NCI-H1092 (cell line): Measurements from ENCODE around the gene C6orf62.
"Not testable (repeated sequence)": the region's sequence is repeated elsewhere in the genome, so short reads cannot be mapped to it uniquely, and the experiment has no call there.

ENCODE experiments used
- DNase-seq: peaks from one replicate; lab custom pipeline; 2025; lab: John Stamatoyannopoulos, UW

The C6orf62 gene

DNA sequence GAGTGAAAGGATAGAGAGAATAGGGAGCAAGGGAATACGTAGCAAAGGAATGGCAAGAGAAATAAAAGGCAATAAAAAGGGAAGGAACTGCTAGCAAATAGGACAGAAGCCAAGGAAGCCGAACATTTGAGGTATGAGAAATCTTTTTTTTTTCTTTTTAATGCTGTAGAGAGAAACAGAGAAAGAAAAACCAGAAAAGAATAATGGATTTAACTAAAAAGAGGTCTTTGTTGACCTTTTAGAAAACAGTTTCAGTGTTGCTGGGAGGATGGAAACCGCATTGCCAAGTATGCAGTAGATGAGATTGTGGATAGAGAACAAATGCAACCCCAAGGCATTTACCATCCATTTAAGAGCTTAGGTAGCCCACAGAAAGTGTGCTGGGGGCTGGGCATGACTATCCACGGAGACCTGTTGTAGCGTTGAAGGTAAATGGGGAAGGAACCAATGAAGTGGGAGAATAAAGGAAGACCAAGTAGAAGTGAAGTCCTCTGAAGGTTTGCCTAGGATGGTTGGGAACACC is 23.3 kb upstream of the C6orf62 start:
- DNase-seq, result no peak

GRCh38 chr6:24740861-24741260 is 21.9 kb upstream of the C6orf62 start:
- DNase-seq, result no peak

DNA sequence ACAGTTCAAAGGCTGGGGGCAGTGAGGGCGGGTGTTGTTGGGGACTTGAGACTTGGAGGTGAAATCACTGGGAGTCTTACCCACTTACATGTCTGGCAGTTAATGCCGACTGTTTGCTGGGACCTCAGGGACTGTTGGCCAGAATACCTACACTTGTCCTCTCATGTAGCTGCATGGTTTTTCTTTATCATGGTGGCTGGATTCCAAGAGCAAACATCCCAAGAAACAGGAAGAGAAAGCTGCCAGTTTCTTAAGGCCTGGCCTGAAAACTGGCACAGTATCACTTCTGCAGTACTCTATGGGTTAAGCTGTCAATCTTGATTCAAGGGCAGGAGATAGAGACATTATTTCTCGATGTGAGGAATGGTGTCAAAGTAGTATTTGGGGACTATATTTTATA is 19.8 kb upstream of the C6orf62 start:
- no peak for DNase-seq

DNA sequence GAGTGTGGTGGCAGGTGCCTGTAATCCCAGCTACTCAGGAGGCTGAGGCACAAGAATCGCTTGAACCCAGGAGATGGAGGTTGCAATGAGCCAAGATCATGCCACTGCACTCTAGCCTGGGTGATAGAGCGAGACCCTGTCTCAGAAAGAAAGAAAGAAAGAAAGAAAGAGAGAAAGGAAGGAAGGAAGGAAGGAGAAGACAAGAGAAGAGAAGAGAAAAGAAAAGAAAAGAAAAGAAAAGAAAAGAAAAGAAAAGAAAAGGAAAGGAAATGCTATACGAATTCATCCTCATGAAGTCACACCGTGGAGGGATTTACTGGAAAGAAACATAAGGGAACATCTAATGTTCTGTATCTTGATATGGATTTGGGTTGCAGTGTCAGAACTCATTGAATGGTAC is 15.8 kb upstream of the C6orf62 start:
- DNase-seq, result not testable (repeated sequence)

DNA sequence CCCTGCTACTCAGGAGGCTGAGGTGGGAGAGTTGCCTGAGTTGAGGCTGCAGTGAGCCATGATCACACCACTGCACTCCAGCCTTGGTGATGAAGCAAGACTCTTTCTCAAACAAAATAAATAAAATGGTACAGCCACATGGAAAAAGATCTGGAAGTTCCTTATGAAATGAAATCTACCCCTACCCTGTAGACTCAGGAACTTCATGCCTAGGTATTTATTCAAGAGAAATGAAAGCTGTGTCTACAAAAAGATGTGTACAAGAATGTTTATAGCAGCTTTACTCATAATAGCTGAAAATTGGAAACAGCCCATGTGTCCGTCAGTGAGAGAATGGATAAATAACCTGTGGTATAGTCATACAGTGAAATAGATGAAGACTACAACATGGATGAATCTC is 15.2 kb upstream of the C6orf62 start:
- no peak for DNase-seq

- not testable (repeated sequence) for DNase-seq
Measured at GRCh38 chr6:24731456-24732134, 12.6 kb upstream of the C6orf62 start.

DNA sequence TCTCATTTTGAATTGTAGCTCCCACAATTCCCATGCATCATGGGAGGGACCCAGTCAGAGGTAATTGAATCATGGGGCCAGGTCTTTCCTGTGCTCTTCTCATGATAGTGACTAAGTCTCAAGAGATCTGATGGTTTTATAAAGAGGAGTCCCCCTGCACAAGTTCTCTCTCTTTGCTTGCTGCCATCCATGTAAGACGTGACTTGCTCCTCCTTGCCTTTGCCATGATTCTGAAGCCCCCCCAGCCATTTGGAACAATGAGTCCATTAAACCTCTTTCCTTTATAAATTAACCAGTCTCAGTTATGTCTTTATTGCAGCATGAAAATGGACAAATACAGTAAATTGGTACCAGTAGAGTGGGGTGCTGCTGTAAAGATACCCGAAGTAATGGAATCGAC is 11.7 kb upstream of the C6orf62 start:
- DNase-seq, result not testable (repeated sequence)

- DNase-seq, result no peak
Measured at GRCh38 chr6:24723270-24723669, 4.3 kb upstream of the C6orf62 start.

- peak; percentile 74 for DNase-seq
Measured at GRCh38 chr6:24721461-24722215, 2.7 kb upstream of the C6orf62 start.

- peak; percentile 98 for DNase-seq
Measured at GRCh38 chr6:24720604-24721460, 1.9 kb upstream of the C6orf62 start.

DNA sequence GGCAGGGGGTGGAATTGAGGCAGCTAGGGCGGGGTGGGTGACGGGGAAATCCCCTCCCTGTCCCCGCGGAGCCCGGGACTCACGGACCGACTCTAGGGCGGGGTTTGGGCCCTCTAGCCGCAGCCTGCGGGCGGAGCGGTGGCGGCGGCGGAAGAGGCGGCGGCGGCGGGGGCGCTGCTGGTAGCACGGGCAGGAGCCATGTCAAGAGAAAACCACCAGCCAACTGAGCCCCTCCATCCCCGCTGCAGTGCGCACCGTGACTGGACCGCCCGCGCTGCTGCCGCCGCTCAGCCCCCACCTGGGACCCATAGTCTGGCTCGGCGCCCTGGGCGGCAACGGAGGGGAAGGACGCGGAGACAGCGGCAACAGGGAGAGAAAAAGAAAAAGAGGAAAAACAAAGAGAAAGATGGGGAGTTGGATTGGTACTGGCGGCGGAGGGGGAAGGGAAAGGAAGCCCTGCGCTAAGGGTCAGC is 1.2 kb upstream of the C6orf62 start:
- peak; percentile 17 for DNase-seq

- DNase-seq, result no peak
Measured at GRCh38 chr6:24718449-24719124, 367 bp downstream of the C6orf62 start.

GRCh38 chr6:24716602-24717148 is 2.3 kb downstream of the C6orf62 start:
- not testable (repeated sequence) for DNase-seq

DNA sequence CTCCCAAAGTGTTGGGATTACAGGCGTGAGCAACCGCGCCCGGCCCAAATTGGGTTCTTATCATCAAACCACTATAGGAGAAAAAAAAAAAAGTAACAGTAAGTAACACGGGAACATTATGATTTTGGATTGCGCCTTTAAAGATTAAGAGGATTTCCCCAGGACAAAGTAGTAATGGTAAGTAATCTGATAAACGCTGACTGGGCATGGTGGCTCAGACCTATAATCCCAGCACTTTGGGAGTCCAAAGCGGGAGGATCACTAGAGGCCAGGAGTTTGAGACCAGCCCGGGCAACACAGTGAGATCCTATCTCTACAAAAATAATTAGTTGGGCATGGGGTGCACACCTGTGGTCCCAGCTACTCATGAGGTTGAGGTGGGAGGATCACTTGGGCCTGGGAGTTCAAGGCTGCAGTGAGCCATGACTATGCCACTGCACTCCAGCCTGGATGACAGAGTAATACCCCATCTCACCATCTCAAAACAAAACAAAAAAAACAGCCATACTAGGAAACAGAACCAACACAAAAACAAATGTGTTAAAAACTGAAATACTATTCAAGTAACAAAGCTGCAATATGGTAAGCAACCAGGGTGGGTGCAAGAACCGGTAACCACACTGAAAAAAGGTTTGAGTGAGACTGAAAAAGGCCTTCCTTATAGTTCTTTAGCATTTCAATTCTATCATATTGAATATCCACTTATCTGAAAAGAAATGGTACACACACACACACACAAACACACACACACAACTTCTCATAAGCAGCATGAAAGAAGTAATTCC is 8.2 kb downstream of the C6orf62 start:
- no peak for DNase-seq

GRCh38 chr6:24709014-24709711 is 9.8 kb downstream of the C6orf62 start:
- DNase-seq, result no peak

DNA sequence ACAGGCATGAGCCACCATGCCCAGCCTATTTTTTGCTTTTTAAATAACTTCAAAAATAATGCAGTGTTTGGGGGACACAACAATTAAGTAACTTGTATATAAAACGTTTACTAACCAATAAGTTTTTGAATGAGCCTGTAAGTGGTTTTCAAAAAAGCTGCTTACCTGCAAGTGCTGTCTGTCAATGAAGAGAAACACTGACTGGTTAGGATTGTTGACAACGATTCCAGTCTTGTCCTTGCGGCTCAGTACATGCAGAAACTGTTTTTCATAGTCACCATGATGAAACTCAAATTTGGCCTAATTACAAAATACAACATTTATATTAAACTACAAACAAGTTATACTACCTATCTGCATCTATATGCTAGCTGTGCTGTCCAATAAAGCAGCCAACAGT is 10.3 kb downstream of the C6orf62 start:
- DNase-seq, result no peak

GRCh38 chr6:24704468-24704867 is 14.5 kb downstream of the C6orf62 start:
- no peak for DNase-seq

DNA sequence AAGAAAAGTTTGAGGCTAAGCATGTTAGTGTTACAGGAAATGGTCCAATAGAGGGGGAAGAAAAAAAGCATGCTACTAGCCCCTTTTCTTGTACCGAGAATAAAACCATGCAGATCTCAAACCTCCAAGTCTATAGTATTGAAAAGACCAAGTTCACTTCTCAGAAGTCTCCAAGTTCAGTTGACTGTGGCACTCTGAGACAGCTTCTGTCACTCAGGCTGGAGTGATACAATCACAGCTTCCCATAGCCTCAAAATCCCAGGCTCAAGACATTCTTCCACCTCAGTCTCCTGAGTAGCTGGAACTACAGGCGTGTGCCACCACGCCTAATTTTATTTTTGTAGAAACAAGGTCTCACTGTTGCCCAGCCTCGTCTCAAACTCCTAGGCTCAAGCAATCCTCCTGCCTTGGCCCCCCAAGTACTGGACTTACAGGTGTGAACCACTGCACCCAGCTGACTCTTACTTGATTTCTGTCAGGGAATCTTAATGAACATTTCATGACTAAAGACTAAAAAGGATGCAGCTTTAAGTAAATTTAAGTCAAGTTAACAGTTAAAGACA is 16.2 kb downstream of the C6orf62 start:
- DNase-seq, result no peak

GRCh38 chr6:24699521-24700359 is 19.2 kb downstream of the C6orf62 start:
- no peak for DNase-seq
